Measurements from ENCODE around the gene PAX2.
A peak's percentile ranks its signal among the peaks of the same experiment; 100 is the strongest.

The PAX2 gene

DNA sequence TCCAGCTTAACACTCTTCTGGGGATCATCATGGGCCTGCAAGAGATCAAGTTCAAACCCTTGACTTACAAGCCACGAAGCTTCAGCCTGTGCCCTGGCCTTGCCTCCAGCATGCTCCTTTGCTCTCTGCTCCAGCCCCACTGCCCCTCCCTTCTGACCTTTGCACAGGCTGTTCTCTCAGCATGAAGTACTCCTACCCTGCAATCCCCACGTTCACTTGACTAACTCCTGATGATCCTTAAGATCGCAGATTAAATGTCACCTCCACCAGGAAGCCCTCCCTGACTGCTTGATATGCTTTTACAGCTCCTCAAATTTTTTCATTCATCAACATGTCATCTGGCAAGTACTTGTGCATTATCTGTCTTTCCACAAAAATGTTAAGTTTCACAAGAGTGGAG is 91.9 kb downstream of the PAX2 start:
- no peak for FAIRE-seq

DNA sequence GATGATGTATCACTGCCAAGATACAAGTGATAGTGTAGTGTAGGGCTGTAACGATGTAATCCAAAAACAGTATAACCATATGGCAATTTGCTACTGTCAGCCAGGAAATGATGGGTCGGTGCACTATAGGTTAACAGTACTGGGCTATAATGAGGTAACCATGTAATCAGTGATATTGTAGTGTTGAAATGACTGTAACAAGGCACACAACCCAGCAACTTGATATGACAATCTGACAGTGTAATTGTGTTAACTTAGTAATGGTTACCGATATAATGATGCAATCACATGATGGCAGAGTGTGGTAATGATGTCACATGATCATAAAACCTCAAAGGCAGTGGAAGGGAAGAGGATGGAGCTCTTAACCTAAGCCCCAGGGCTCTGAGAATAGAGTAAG is 93.6 kb downstream of the PAX2 start:
- TF ChIP-seq POLR2AphosphoS5 (IDR thresholded peaks at IDR 0.05; ENCODE audit: low read depth, low read length) (no peak), POLR2A (IDR thresholded peaks at IDR 0.05; ENCODE audit: low read depth, low read length) (no peak), PAX5 (IDR thresholded peaks at IDR 0.05; ENCODE audit: insufficient read depth, low read length, severe bottlenecking) (no peak), SPI1 (IDR thresholded peaks at IDR 0.05; ENCODE audit: low read depth, low read length) (no peak), TAF1 (IDR thresholded peaks at IDR 0.05; ENCODE audit: low read depth, low read length) (no peak), POU2F2 (IDR thresholded peaks at IDR 0.05; ENCODE audit: low read depth, low read length) (no peak)

More for the DNA sequence above, 91.9 kb downstream of the PAX2 start:
- DNase-seq (ENCODE audit: insufficient read length, low spot score) = no peak
- TF ChIP-seq POLR2AphosphoS5 (IDR thresholded peaks at IDR 0.05; ENCODE audit: low read depth, low read length) (no peak), PAX5 (IDR thresholded peaks at IDR 0.05; ENCODE audit: insufficient read depth, low read length, severe bottlenecking) (no peak), SPI1 (IDR thresholded peaks at IDR 0.05; ENCODE audit: low read depth, low read length) (no peak), POU2F2 (IDR thresholded peaks at IDR 0.05; ENCODE audit: low read depth, low read length) (no peak), TAF1 (IDR thresholded peaks at IDR 0.05; ENCODE audit: low read depth, low read length) (no peak), POLR2A (IDR thresholded peaks at IDR 0.05; ENCODE audit: low read depth, low read length) (no peak)

DNA sequence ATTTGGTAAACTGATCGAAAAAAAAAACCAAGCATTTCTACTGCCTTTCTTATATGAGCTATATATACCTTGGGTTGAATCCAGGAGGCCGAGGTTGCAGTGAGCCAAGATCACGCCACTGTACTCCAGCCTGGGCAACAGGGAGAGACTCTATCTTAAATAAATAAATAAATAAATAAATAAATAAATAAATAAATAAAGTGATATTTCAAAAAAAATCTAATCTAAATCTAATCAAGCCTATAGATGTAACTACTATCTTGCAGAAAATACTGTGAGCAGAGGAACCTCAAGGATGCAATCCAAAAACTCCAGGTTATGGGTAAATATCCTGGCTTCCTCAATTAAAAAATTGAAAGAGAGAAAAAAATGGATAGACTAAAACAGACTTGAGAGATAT is 96.1 kb downstream of the PAX2 start:
- no peak for TF ChIP-seq POU2F2 (IDR thresholded peaks at IDR 0.05; ENCODE audit: low read depth, low read length)
- TF ChIP-seq POLR2A (IDR thresholded peaks at IDR 0.05; ENCODE audit: low read depth, low read length) = no peak
- no peak for TF ChIP-seq SPI1 (IDR thresholded peaks at IDR 0.05; ENCODE audit: low read depth, low read length)
- no peak for TF ChIP-seq POLR2AphosphoS5 (IDR thresholded peaks at IDR 0.05; ENCODE audit: low read depth, low read length)
- no peak for FAIRE-seq
- DNase-seq (ENCODE audit: insufficient read length, low spot score) = no peak

More for the DNA sequence above, 93.6 kb downstream of the PAX2 start:
- FAIRE-seq (no peak), DNase-seq (ENCODE audit: insufficient read length, low spot score) (no peak)

- TF ChIP-seq POU2F2 (IDR thresholded peaks at IDR 0.05; ENCODE audit: low read depth, low read length) (no peak), PAX5 (IDR thresholded peaks at IDR 0.05; ENCODE audit: insufficient read depth, low read length, severe bottlenecking) (no peak), POLR2A (IDR thresholded peaks at IDR 0.05; ENCODE audit: low read depth, low read length) (no peak), TAF1 (IDR thresholded peaks at IDR 0.05; ENCODE audit: low read depth, low read length) (no peak), SPI1 (IDR thresholded peaks at IDR 0.05; ENCODE audit: low read depth, low read length) (peak; percentile 38; the same call in 1 of the 2 replicates), POLR2AphosphoS5 (IDR thresholded peaks at IDR 0.05; ENCODE audit: low read depth, low read length) (no peak)
- no peak for FAIRE-seq
- no peak for DNase-seq (ENCODE audit: insufficient read length, low spot score)
Observed at GRCh38 chr10:100847440-100847839, 102.1 kb downstream of the PAX2 start.

GRCh38 chr10:100848770-100849169 is 103.4 kb downstream of the PAX2 start:
- FAIRE-seq = no peak
- TF ChIP-seq POLR2A (IDR thresholded peaks at IDR 0.05; ENCODE audit: low read depth, low read length) (no peak), POU2F2 (IDR thresholded peaks at IDR 0.05; ENCODE audit: low read depth, low read length) (no peak), SPI1 (IDR thresholded peaks at IDR 0.05; ENCODE audit: low read depth, low read length) (no peak), TAF1 (IDR thresholded peaks at IDR 0.05; ENCODE audit: low read depth, low read length) (no peak), POLR2AphosphoS5 (IDR thresholded peaks at IDR 0.05; ENCODE audit: low read depth, low read length) (no peak), PAX5 (IDR thresholded peaks at IDR 0.05; ENCODE audit: insufficient read depth, low read length, severe bottlenecking) (no peak)

DNA sequence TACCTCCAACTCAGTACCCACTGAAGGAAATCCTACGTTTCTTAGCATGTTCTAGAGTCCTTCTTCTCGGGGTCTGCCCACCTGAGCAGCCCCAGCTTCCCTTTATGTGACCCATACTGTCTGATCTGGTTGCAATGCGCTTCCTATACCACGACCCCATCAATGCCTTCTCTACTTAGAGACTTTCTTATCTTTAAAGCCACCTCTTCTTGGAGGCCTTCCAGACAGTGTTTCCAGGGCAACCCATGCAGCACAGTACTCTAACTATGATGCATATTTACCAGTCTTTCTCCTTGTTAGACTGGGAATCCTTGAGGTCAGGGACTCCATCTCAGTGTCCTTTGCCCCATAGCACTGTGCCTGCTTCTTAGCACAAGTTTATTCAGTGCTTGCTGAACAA is 112.9 kb downstream of the PAX2 start:
- FAIRE-seq = no peak

More at GRCh38 chr10:100848770-100849169, 103.4 kb downstream of the PAX2 start:
- no peak for DNase-seq (ENCODE audit: insufficient read length, low spot score)

GRCh38 chr10:100858747-100859483 is 113.5 kb downstream of the PAX2 start:
- FAIRE-seq (no peak), DNase-seq (ENCODE audit: insufficient read length, low spot score) (no peak)
- TF ChIP-seq POLR2AphosphoS5 (IDR thresholded peaks at IDR 0.05; ENCODE audit: low read depth, low read length) (no peak), SPI1 (IDR thresholded peaks at IDR 0.05; ENCODE audit: low read depth, low read length) (no peak), POU2F2 (IDR thresholded peaks at IDR 0.05; ENCODE audit: low read depth, low read length) (no peak), PAX5 (IDR thresholded peaks at IDR 0.05; ENCODE audit: insufficient read depth, low read length, severe bottlenecking) (no peak)

More for the DNA sequence above, 112.9 kb downstream of the PAX2 start:
- TF ChIP-seq SPI1 (IDR thresholded peaks at IDR 0.05; ENCODE audit: low read depth, low read length) = no peak
- TF ChIP-seq POU2F2 (IDR thresholded peaks at IDR 0.05; ENCODE audit: low read depth, low read length) = no peak
- TF ChIP-seq POLR2AphosphoS5 (IDR thresholded peaks at IDR 0.05; ENCODE audit: low read depth, low read length) = no peak
- no peak for DNase-seq (ENCODE audit: insufficient read length, low spot score)

- FAIRE-seq = no peak
- TF ChIP-seq POLR2A (IDR thresholded peaks at IDR 0.05; ENCODE audit: low read depth, low read length) (no peak), TAF1 (IDR thresholded peaks at IDR 0.05; ENCODE audit: low read depth, low read length) (no peak), POU2F2 (IDR thresholded peaks at IDR 0.05; ENCODE audit: low read depth, low read length) (no peak), POLR2AphosphoS5 (IDR thresholded peaks at IDR 0.05; ENCODE audit: low read depth, low read length) (no peak), SPI1 (IDR thresholded peaks at IDR 0.05; ENCODE audit: low read depth, low read length) (no peak), PAX5 (IDR thresholded peaks at IDR 0.05; ENCODE audit: insufficient read depth, low read length, severe bottlenecking) (no peak)
- DNase-seq (ENCODE audit: insufficient read length, low spot score) = no peak
Observed at GRCh38 chr10:100859484-100859763, 114.0 kb downstream of the PAX2 start.

GRCh38 chr10:100863433-100863832 is 118.1 kb downstream of the PAX2 start:
- FAIRE-seq (no peak), DNase-seq (ENCODE audit: insufficient read length, low spot score) (no peak)

More at GRCh38 chr10:100863433-100863832, 118.1 kb downstream of the PAX2 start:
- TF ChIP-seq TAF1 (IDR thresholded peaks at IDR 0.05; ENCODE audit: low read depth, low read length) = no peak
- TF ChIP-seq SPI1 (IDR thresholded peaks at IDR 0.05; ENCODE audit: low read depth, low read length) = no peak
- TF ChIP-seq PAX5 (IDR thresholded peaks at IDR 0.05; ENCODE audit: insufficient read depth, low read length, severe bottlenecking) = no peak
- TF ChIP-seq POLR2AphosphoS5 (IDR thresholded peaks at IDR 0.05; ENCODE audit: low read depth, low read length) = no peak
- no peak for TF ChIP-seq POLR2A (IDR thresholded peaks at IDR 0.05; ENCODE audit: low read depth, low read length)
- no peak for TF ChIP-seq POU2F2 (IDR thresholded peaks at IDR 0.05; ENCODE audit: low read depth, low read length)
